Fibroblast of skin of scalp (primary cell): Measurements from ENCODE around the gene TRAPPC10.

Experiments
- DNase-seq: peaks from one replicate; pipeline ENCODE4 v3.0.0-alpha.2; 2013

The TRAPPC10 gene

GRCh38 chr21:44043613-44044012, 31.5 kb downstream of the TRAPPC10 start:
- DNase-seq, result no peak

DNA sequence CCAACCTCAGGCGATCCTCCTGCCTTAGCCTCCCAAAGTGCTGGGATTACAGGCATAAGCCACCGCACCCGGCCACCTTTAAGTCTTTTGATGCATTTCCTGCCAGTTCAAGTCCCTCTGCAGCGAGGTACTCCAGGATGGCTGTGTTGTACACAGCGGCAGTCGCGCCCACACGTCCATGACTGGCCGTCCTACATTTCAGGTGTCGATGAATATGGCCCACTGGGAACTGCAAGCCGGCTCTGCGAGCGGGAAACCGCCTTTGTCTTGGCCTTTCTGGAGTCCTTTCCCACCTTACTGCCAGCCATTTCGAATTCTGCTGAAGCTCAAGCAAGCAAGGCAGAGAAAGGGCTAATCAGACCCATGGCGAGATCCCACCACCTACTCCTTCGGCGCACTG, 34.6 kb downstream of the TRAPPC10 start:
- no peak for DNase-seq

DNA sequence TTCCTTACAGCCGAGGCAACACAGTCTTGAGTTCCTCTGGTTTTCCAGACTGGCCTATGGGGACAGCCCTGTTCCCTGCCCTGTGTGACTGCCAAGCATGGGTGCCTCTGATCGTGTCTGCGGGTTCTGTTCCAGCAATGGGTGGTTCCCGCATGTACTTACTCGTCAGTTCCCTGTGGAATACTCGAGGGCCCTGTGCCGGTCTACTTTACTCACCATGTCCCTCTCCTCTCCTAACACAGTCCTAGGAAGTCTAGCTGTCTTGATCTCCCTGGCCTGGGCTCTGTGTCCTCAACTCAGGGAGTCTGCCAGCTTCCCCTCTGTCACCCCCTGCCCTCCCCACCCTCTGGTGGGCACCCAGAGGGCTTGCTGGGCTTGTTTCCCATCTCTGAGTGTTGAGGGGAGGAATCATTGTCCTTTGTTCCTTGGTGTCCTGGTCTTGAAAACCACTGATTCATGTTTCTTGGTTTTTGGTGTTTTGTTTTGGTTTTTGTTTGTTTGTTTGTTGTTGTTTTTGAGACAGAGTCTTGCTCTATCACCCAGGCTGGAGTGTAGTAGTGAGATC, 36.0 kb downstream of the TRAPPC10 start:
- DNase-seq, result no peak

DNA sequence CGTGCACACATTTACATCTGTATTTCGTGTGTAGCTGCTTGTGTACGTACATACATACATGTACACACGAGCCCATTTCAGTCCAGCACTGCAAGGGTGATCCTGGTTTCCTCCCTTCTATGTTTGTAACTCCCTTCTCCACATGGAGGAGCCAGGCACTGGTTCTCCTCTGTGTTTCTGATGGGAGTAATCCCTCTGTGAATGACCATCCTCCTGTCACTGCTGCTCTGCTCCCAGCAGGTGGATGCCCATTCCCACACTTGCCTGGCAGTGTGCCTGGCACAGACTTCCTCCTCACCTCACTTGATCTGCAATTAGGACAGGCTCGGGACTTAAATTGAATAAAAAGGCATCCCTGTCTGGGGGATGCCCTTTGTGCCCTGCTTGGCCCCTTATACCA, 37.1 kb downstream of the TRAPPC10 start:
- DNase-seq, result no peak

DNA sequence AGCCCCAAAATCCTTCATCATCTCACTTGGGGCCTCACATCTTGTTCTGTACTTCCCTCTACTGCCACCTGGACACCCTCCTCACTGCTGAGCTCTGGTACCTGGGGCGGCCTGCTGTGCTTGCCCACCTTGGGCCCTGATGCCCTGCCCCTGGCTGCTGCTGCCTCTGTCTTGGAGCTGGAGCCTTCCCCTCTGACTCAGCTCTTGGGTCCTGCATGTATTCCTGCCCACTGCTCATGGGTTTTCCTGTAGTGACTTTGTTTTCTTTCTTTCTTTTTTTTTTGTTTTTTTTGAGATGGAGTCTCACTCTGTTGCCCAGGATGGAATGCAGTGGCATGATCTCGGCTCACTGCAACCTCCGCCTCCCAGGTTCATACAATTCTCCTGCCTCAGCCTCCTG, 37.5 kb downstream of the TRAPPC10 start:
- DNase-seq, result no peak

DNA sequence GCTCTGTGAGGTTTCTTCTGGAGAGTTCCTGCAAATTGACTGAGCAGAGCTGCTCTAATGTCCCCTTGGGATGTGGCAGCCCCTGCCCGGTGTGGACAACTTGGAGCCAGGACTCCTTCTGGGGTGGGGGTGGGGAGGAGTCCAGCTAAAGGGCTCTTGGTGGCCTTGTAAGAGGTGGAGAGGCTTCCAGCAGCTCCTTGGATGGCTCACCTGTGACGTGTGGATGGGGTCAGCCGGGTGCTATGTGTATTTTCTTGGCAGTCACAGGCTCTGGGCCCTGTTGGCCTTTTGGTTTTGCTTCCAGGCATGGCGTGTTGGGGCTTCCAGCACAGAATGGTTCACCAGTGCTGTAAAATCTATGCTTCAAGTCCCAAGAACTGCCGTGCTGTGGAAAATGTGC, 38.2 kb downstream of the TRAPPC10 start:
- no peak for DNase-seq

- peak; percentile 68 for DNase-seq
These were observed 39.4 kb downstream of the TRAPPC10 start for GRCh38 chr21:44051462-44051941.

DNA sequence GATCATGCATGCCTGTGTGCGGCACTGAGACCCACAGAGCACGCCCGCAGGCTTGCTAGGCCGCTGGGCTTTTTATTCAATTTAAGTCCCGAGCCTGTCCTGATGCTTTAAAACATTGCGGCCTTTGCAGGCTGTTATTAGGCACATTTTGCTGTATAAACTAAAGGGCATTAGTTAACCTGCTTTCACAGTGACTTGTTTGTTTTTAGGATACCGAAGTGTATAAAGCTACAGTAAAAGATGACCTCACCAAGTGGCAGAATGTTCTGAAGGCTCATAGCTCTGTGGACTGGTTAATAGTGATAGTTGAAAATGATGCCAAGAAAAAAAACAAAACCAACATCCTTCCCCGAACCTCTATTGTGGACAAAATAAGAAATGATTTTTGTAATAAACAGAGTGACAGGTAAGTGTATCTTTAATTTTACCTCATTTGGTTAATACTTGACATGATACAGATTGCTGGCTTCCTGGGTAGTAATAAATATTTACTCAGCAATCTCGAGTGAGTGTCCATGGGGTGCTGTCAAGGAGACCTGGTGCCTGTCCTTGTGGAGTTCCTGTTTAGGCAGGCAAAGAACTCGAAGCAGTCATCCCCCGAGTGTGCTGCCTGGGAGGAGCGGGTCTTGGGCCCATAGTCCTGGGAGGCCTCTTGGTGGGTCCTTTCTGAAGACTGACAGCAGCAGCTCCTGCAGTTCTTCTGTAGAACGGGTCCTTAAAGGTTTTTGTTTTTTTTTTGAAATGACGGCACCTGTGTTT, 40.1 kb downstream of the TRAPPC10 start:
- no peak for DNase-seq

- no peak for DNase-seq
These were observed 40.7 kb downstream of the TRAPPC10 start for GRCh38 chr21:44052830-44053226.

DNA sequence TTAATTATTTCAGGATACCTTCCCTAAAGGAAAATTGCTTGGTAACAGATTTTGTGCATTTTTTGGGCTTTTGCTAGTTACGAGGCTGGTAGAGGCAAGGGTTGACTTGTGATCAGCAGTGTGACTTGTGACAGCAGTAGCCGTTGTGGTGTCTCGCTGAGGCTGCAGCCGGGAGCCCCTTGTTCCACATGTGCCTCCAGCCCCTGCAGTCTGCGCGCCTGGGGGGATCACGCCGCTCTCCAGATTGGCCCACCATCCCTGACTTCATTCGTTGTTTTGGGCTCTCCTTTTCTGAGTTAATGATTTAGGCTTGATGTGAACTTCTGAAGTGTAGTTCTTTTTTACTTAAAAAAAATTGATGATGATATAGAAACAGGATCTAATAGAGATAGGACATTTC, 41.5 kb downstream of the TRAPPC10 start:
- DNase-seq, result no peak

DNA sequence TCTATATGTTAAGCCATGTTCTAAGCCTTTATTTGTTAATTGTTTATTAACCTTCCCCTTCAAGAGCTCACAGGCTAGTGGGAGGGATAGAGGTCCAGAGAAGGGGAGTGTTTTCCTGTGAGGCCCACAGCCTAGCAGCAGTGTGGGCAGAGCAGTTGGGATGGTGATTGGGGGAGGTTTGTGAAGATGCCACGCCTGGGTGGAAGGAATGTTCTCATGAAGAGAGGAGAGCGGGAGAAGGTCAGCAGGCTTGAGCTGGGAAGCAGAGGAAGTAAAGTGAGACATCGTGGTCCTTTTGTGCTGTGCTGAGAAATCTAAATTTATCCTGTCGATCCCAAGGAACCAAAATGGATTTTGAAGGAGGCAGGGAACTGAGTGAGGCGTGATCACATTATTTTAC, 42.6 kb downstream of the TRAPPC10 start:
- DNase-seq, result peak; percentile 44

DNA sequence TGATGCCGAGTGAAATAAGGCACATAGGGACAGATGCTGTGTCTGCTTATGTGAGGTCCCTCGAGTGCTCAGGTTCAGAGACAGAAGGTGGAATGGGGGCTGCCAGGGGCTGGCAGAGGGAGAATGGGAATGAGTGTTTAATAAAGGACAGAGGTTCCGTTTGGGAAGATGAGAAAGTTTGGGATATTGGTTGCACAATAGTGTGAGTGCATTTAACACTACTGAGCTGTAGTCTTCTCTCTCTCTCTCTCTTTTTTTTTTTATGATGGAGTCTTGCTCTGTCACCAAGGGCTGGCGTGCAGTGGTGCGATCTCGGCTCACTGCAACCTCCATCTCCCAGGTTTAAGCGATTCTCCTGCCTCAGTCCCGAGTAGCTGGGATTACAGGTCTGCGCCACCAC, 44.9 kb downstream of the TRAPPC10 start:
- DNase-seq, result no peak

- DNase-seq, result no peak
These were observed 46.0 kb downstream of the TRAPPC10 start for GRCh38 chr21:44057960-44058651.

- no peak for DNase-seq
These were observed 46.5 kb downstream of the TRAPPC10 start for GRCh38 chr21:44058652-44058964.

DNA sequence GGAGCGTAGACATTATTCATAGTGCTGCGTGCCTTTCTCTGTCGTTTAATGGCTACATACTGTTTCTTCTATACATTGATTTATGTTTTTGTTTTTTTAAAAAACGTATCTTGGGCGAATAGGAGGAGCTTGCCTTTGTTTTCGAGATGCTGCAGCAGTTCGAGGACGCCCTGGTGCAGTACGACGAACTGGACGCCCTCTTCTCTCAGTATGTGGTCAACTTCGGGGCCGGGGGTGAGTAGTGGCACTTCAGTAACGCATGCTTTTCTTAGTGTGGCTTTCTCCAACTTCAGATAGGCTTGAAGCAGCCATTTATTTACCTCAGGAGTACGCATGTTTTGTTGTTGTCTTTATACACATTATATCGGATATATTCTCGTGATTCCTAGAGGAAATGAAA, 46.9 kb downstream of the TRAPPC10 start:
- no peak for DNase-seq

- DNase-seq, result no peak
These were observed 47.6 kb downstream of the TRAPPC10 start for GRCh38 chr21:44059710-44060109.

GRCh38 chr21:44062380-44062779, 50.3 kb downstream of the TRAPPC10 start:
- DNase-seq, result no peak

DNA sequence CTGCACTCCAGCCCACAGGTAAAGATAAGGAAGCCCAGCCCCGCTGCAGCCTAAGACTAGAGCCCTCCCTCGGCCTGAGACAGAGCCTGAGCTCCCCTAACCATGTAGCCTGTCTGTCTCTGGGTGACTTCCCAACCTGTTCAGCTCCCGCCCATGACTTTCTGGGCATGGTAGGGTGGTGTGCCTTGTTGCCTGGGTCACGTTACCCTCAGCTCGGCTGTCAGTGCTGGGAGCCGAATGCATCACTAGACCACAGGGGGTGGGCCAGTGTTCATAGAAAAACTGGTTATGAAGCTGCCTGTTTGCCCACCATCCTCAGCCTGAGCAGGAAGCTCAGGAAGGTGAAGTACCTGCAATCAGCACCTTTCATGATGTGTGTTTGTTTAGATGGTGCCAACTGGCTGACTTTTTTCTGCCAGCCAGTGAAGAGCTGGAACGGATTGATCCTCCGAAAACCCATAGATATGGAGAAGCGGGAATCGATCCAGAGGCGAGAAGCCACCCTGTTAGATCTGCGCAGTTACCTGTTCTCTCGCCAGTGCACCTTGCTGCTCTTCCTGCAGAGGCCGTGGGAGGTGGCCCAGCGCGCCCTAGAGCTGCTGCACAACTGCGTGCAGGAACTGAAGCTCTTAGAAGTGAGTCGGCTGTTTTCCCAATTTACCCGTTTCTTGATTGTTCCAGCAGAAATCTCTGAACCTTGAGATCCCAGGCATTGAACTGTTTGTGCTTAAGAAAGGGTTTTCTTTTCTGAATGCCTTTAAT, 51.2 kb downstream of the TRAPPC10 start:
- no peak for DNase-seq

GRCh38 chr21:44064852-44065403, 52.8 kb downstream of the TRAPPC10 start:
- no peak for DNase-seq

GRCh38 chr21:44065428-44065827, 53.3 kb downstream of the TRAPPC10 start:
- no peak for DNase-seq

- no peak for DNase-seq
These were observed 54.0 kb downstream of the TRAPPC10 start for GRCh38 chr21:44066116-44066515.

DNA sequence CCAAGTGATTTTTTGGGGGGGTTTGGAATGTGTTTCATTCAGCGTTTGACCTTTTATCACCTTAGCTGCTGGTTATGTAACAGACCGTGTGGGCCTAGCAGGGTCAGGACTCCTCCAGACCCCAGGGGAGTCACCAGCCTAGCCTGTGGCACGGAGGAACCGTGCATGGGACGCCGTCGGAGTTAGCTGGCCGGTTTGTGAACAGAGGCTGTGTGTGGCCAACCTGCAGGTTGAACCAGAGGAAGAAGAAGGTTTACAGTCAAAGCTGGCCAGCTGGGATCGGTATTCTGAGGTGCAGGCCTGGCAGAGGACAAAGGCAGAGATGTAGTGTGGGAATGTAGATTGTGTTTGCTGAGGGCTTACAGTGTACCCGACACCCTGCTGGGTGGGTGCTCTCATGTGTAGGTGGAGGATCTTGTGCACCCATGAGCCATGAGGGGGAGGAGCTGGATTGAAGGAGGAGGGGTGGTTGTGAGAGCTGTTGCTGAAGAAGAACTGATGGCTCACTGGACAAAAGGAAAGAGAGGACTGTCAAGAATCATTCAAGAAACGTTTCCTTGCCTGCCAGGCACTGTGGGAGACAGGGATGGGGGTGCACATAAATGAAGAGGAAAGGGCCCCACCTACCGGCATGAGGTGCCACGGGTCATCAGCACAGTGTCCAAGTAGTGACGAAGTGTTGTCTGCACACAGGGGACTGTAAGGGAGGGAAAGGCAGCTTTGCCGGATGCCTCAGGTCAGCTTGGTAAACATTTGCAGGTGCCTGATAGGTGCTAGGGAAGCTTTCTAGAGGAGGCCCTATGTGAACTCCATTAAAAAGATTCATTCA, 55.1 kb downstream of the TRAPPC10 start:
- DNase-seq, result no peak
